ENCODE results near the gene PUS7L. TPM values are rescaled to one million over a fixed set of nuclear protein-coding genes. Genes with fewer than 3 reads are reported as not detected.

Gene PUS7L
- total RNA-seq, 1 experiment from 2014 or later = 16.2 TPM

DNA sequence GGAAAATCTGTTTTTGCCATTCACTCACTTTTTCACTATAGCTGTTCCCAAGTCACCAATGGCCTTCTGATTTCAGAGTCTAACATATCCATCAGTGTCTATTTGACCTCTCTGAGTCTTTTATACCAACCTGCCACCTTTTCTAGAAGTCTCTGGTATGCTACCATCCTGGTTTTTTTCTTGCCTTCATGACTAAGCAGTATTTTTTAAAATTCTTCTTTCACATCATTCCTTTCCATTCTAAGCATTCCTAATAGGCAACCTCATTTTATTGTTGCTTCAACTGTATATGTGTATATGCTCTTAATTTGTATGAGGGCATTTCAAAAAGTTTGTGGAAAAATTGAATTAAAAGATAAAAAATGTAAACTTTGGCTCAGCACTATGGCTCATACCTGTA, 5.2 kb upstream of the PUS7L start:
- ChIA-PET POLR2A (ENCODE audit: low non-redundant PET) (no interaction called here), CTCF (no interaction called here)
- Histone ChIP-seq H3K27me3 (replicated peaks; ENCODE audit: insufficient read depth, low read depth, low read length, poor library complexity) (no peaks in the 10 kb centered on the region), H3K27ac (ENCODE audit: low read depth, low read length, poor library complexity, severe bottlenecking) (no peak overlapping the region), H3K4me1 (ENCODE audit: insufficient read depth, low read length, poor library complexity, severe bottlenecking) (peaks cover 6% of the 10 kb centered on the region), H3K36me3 (ENCODE audit: insufficient read depth, low read length, poor library complexity, severe bottlenecking) (no peaks in the 10 kb centered on the region), H3K9me3 (ENCODE audit: low read depth, low read length, poor library complexity, severe bottlenecking) (no peaks in the 10 kb centered on the region), H3K4me3 (ENCODE audit: low read depth, low read length, poor library complexity, severe bottlenecking) (no peak overlapping the region)
- BruUV-seq (replicated peaks) = no TSS peak
- no peak for DNase-seq (ENCODE audit: low spot score)
- intact Hi-C loops (cut with micrococcal nuclease; ENCODE audit: unreplicated experiment) = no loop called here
- TF ChIP-seq EZH2 (IDR thresholded peaks at IDR 0.05; ENCODE audit: borderline replicate concordance, low read depth, low read length, poor library complexity, severe bottlenecking) = no peak

- Histone ChIP-seq H3K4me1 (ENCODE audit: insufficient read depth, low read length, poor library complexity, severe bottlenecking) (peaks cover 7% of the 10 kb centered on the region), H3K4me3 (ENCODE audit: low read depth, low read length, poor library complexity, severe bottlenecking) (no peak overlapping the region), H3K36me3 (ENCODE audit: insufficient read depth, low read length, poor library complexity, severe bottlenecking) (no peaks in the 10 kb centered on the region), H3K9me3 (ENCODE audit: low read depth, low read length, poor library complexity, severe bottlenecking) (no peaks in the 10 kb centered on the region), H3K27me3 (replicated peaks; ENCODE audit: insufficient read depth, low read depth, low read length, poor library complexity) (no peaks in the 10 kb centered on the region), H3K27ac (ENCODE audit: low read depth, low read length, poor library complexity, severe bottlenecking) (no peak overlapping the region)
- BruUV-seq (replicated peaks) = no TSS peak
- DNase-seq (ENCODE audit: low spot score) = no peak
- ChIA-PET CTCF (no interaction called here), POLR2A (ENCODE audit: low non-redundant PET) (no interaction called here)
- intact Hi-C loops (cut with micrococcal nuclease; ENCODE audit: unreplicated experiment) = no loop called here
- no peak for TF ChIP-seq EZH2 (IDR thresholded peaks at IDR 0.05; ENCODE audit: borderline replicate concordance, low read depth, low read length, poor library complexity, severe bottlenecking)
- TF ChIP-seq, protein P1, sequence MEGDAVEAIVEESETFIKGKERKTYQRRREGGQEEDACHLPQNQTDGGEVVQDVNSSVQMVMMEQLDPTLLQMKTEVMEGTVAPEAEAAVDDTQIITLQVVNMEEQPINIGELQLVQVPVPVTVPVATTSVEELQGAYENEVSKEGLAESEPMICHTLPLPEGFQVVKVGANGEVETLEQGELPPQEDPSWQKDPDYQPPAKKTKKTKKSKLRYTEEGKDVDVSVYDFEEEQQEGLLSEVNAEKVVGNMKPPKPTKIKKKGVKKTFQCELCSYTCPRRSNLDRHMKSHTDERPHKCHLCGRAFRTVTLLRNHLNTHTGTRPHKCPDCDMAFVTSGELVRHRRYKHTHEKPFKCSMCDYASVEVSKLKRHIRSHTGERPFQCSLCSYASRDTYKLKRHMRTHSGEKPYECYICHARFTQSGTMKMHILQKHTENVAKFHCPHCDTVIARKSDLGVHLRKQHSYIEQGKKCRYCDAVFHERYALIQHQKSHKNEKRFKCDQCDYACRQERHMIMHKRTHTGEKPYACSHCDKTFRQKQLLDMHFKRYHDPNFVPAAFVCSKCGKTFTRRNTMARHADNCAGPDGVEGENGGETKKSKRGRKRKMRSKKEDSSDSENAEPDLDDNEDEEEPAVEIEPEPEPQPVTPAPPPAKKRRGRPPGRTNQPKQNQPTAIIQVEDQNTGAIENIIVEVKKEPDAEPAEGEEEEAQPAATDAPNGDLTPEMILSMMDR (conservative IDR thresholded peaks at IDR 0.05; ENCODE audit: low read depth, low read length) = no peak
Measured at GRCh38 chr12:43762596-43762995, 4.0 kb upstream of the PUS7L start.

DNA sequence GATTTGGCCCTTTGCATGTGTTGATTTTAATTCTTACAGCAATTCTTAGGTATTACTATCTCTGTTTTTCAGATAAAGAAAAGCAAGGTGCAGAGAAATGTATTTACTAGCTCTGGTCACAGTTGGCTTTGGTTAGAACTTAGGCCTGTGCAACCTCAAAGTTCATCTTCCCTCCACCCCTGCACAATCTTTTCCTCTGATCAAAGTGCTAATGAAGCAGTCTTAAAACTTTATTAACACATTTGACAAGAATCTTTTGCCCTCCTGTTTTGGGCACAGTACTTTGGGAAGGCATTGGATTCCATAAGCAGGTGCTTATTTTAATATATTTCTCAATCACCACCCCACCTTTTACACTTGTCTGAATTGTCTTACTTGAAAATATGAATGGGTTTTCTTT, 2.9 kb upstream of the PUS7L start:
- Histone ChIP-seq H3K9me3 (ENCODE audit: low read depth, low read length, poor library complexity, severe bottlenecking) (no peaks in the 10 kb centered on the region), H3K27me3 (replicated peaks; ENCODE audit: insufficient read depth, low read depth, low read length, poor library complexity) (no peaks in the 10 kb centered on the region), H3K36me3 (ENCODE audit: insufficient read depth, low read length, poor library complexity, severe bottlenecking) (no peaks in the 10 kb centered on the region), H3K4me3 (ENCODE audit: low read depth, low read length, poor library complexity, severe bottlenecking) (no peak overlapping the region), H3K4me1 (ENCODE audit: insufficient read depth, low read length, poor library complexity, severe bottlenecking) (peaks cover 9% of the 10 kb centered on the region), H3K27ac (ENCODE audit: low read depth, low read length, poor library complexity, severe bottlenecking) (no peak overlapping the region)
- ChIA-PET CTCF (no interaction called here), POLR2A (ENCODE audit: low non-redundant PET) (no interaction called here)
- intact Hi-C loops (cut with micrococcal nuclease; ENCODE audit: unreplicated experiment) = no loop called here
- no peak for DNase-seq (ENCODE audit: low spot score)
- BruUV-seq (replicated peaks) = no TSS peak
- no peak for TF ChIP-seq EZH2 (IDR thresholded peaks at IDR 0.05; ENCODE audit: borderline replicate concordance, low read depth, low read length, poor library complexity, severe bottlenecking)
- TF ChIP-seq, protein P1 (conservative IDR thresholded peaks at IDR 0.05; ENCODE audit: low read depth, low read length) = no peak

DNA sequence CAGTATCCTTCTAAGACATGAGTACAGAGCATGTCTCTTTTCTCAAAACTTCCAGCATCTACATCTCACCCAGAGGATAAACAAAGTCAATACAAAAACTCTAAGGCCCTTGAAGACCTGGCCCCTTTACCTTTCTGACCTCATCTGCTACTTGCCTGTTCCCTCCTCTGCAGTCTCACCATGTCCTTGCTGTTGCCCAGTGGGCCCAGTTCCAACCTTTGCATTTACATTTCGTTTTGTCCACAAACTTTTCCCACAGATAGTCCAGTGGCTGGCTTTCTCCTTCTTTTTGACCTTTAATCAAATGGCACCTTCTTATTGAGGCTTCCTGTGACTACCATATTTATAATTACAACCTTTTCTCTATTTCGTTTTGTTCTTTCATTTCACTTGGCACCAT, 1.8 kb upstream of the PUS7L start:
- TF ChIP-seq EZH2 (IDR thresholded peaks at IDR 0.05; ENCODE audit: borderline replicate concordance, low read depth, low read length, poor library complexity, severe bottlenecking) = no peak
- TF ChIP-seq, protein P1 (conservative IDR thresholded peaks at IDR 0.05; ENCODE audit: low read depth, low read length) = no peak
- intact Hi-C loops (cut with micrococcal nuclease; ENCODE audit: unreplicated experiment) = no loop called here
- H3K4me1 ChIP-seq (ENCODE audit: insufficient read depth, low read length, poor library complexity, severe bottlenecking) = peaks cover 9% of the 10 kb centered on the region
- H3K36me3 ChIP-seq (ENCODE audit: insufficient read depth, low read length, poor library complexity, severe bottlenecking) = no peaks in the 10 kb centered on the region
- CTCF ChIA-PET = no interaction called here
- POLR2A ChIA-PET (ENCODE audit: low non-redundant PET) = no interaction called here
- no peaks in the 10 kb centered on the region for H3K27me3 ChIP-seq (replicated peaks; ENCODE audit: insufficient read depth, low read depth, low read length, poor library complexity)
- no peaks in the 10 kb centered on the region for H3K9me3 ChIP-seq (ENCODE audit: low read depth, low read length, poor library complexity, severe bottlenecking)
- H3K27ac ChIP-seq (ENCODE audit: low read depth, low read length, poor library complexity, severe bottlenecking) = no peak overlapping the region
- BruUV-seq (replicated peaks) = no TSS peak
- DNase-seq (ENCODE audit: low spot score) = no peak
- H3K4me3 ChIP-seq (ENCODE audit: low read depth, low read length, poor library complexity, severe bottlenecking) = peak overlapping the region; percentile 4
